B cell (primary cell): Measurements from ENCODE around the gene CORO2B.

Experiments
- CTCF ChIP-seq: fragments of 200-600 bp; IDR thresholded peaks from one replicate; pipeline ENCODE4 v1.8.0; 2022; ENCODE audit warnings: antibody characterized with exemption, mild to moderate bottlenecking
- EZH2 ChIP-seq: IDR thresholded peaks from 2 replicates; pipeline ENCODE4 v1.6.1; 2012; ENCODE audit warnings: borderline replicate concordance, low read depth, mild to moderate bottlenecking, moderate library complexity, low read length; ENCODE audit not compliant: insufficient read depth, poor library complexity, severe bottlenecking

GRCh38 chr15:68598171-68599152 is 19.7 kb downstream of the CORO2B start:
- TF ChIP-seq CTCF (no peak), EZH2 (no peak)
